Central memory CD8-positive, alpha-beta T cell (primary cell): ENCODE data around the gene LRIT3.
A peak's percentile ranks its signal among the peaks of the same experiment; 100 is the strongest.
"Not testable (repeated sequence)": the region's sequence is repeated elsewhere in the genome, so short reads cannot be mapped to it uniquely, and the experiment has no call there.

ENCODE experiments used
- ATAC-seq: fragments of 150-1000 bp; cut with Tn5 transposase; replicated peaks from 2 replicates; pipeline ENCODE4 v1.10.0; 2022; ENCODE audit warnings: mild to moderate bottlenecking, moderate FRiP score, moderate number of reproducible peaks; ENCODE audit not compliant: poor library complexity, severe bottlenecking; ENCODE audit errors: extremely low read depth
- DNase-seq, 2 donors: peaks; one replicate each; pipeline ENCODE4 v3.0.0; 2021; ENCODE audit warnings: low spot score in 2 of 2
- H3K27ac Mint-ChIP-seq: one replicate; pipeline ENCODE4 v1.8.0; 2022; ENCODE audit warnings: low read depth, mild to moderate bottlenecking, moderate library complexity, mixed read lengths
- H3K27me3 Mint-ChIP-seq: one replicate; pipeline ENCODE4 v1.8.0; 2022; ENCODE audit warnings: mixed read lengths
- H3K36me3 Mint-ChIP-seq: one replicate; pipeline ENCODE4 v1.8.0; 2022; ENCODE audit warnings: mild to moderate bottlenecking, moderate library complexity, mixed read lengths; ENCODE audit not compliant: insufficient read depth
- H3K4me1 Mint-ChIP-seq: one replicate; pipeline ENCODE4 v1.8.0; 2022; ENCODE audit warnings: mixed read lengths
- H3K4me3 Mint-ChIP-seq: one replicate; pipeline ENCODE4 v1.8.0; 2022; ENCODE audit warnings: mild to moderate bottlenecking, moderate library complexity, mixed read lengths
- H3K9me3 Mint-ChIP-seq: one replicate; pipeline ENCODE4 v1.8.0; 2022; ENCODE audit warnings: mixed read lengths

The LRIT3 gene

GRCh38 chr4:109818268-109818667 is 29.6 kb upstream of the LRIT3 start:
- H3K27ac Mint-ChIP-seq, result peak overlapping the region; percentile 69
- H3K27me3 Mint-ChIP-seq, result no peaks in the 10 kb centered on the region
- peaks cover 51% of the 10 kb centered on the region for H3K4me1 Mint-ChIP-seq
- no peaks in the 10 kb centered on the region for H3K9me3 Mint-ChIP-seq
- no peak overlapping the region for H3K4me3 Mint-ChIP-seq
- no peak for DNase-seq
- H3K36me3 Mint-ChIP-seq, result peaks cover 39% of the 10 kb centered on the region
- ATAC-seq, result no peak

DNA sequence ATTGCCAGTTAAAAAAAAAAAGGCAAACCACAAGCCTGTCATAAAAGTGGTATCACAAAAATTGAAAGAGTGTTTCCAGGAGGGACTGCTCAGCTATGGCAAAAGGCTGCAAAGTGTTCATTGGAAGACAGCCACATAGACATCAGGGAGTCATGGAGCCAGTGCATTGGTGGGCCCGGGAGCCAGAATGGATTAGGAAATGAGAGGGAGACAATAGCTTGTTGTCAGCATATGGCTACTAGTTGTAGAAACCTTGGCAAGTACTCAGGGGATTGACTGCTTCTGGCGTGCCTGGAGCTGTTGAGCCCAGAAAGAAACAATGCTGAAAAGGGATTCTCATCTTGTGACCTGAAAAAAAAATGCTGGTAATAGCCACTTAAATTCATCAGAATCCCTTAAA is 27.3 kb upstream of the LRIT3 start:
- ATAC-seq (no peak), DNase-seq (no peak)
- Mint-ChIP-seq H3K9me3 (no peaks in the 10 kb centered on the region), H3K36me3 (peaks cover 43% of the 10 kb centered on the region), H3K4me3 (no peak overlapping the region), H3K27ac (peak overlapping the region; percentile 32), H3K4me1 (peaks cover 43% of the 10 kb centered on the region), H3K27me3 (no peaks in the 10 kb centered on the region)

GRCh38 chr4:109821185-109821584 is 26.7 kb upstream of the LRIT3 start:
- H3K4me3 Mint-ChIP-seq, result no peak overlapping the region
- no peaks in the 10 kb centered on the region for H3K27me3 Mint-ChIP-seq
- ATAC-seq (no peak), DNase-seq (no peak)
- H3K4me1 Mint-ChIP-seq, result peaks cover 36% of the 10 kb centered on the region
- peak overlapping the region; percentile 26 for H3K27ac Mint-ChIP-seq
- no peaks in the 10 kb centered on the region for H3K9me3 Mint-ChIP-seq
- peaks cover 37% of the 10 kb centered on the region for H3K36me3 Mint-ChIP-seq

DNA sequence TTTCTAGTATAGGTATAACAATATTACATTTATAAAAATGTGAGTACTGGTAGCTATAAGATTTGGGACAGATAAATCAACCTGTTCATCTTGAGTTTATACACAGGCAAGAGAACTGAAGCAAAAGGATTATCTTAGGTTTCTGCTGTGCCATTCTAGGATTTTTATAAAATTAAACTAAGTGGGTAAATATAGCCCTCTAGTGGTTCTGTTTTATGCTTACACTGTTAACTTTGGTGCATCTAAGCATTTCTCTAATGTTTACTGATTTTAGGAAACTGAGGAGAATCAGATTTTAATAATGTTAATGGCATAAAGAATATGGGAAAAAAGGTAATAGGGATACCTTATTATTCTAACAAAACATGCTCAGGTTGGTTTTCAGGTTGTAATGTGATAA is 21.2 kb upstream of the LRIT3 start:
- ATAC-seq, result no peak
- no peak overlapping the region for H3K4me3 Mint-ChIP-seq
- no peak for DNase-seq

GRCh38 chr4:109827672-109828071 is 20.2 kb upstream of the LRIT3 start, which contains the start of gene RRH:
RRH (plus strand) TSS chr4:109827972; CDS start chr4:109828028, 56 bp downstream.
- DNase-seq (no peak), ATAC-seq (no peak)
- Mint-ChIP-seq H3K27me3 (no peaks in the 10 kb centered on the region), H3K9me3 (no peaks in the 10 kb centered on the region), H3K4me1 (peaks cover 5% of the 10 kb centered on the region), H3K4me3 (no peak within 1 kb of the TSS), H3K36me3 (peaks cover 11% of the 10 kb centered on the region), H3K27ac (no peak within 1 kb of the TSS)

More for the DNA sequence above, 21.2 kb upstream of the LRIT3 start:
- Mint-ChIP-seq H3K9me3 (no peaks in the 10 kb centered on the region), H3K4me1 (peaks cover 5% of the 10 kb centered on the region), H3K27me3 (no peaks in the 10 kb centered on the region), H3K36me3 (peaks cover 15% of the 10 kb centered on the region), H3K27ac (no peak overlapping the region)

- ATAC-seq, result no peak
- no peaks in the 10 kb centered on the region for H3K36me3 Mint-ChIP-seq
Observed at GRCh38 chr4:109833756-109834155, 14.2 kb upstream of the LRIT3 start.

GRCh38 chr4:109836985-109837384 is 10.9 kb upstream of the LRIT3 start:
- Mint-ChIP-seq H3K9me3 (no peaks in the 10 kb centered on the region), H3K27me3 (no peaks in the 10 kb centered on the region), H3K4me3 (no peak overlapping the region), H3K36me3 (no peaks in the 10 kb centered on the region), H3K27ac (no peak overlapping the region), H3K4me1 (no peaks in the 10 kb centered on the region)
- no peak for ATAC-seq
- DNase-seq, result no peak

More at GRCh38 chr4:109833756-109834155, 14.2 kb upstream of the LRIT3 start:
- no peak for DNase-seq
- H3K4me3 Mint-ChIP-seq, result no peak overlapping the region
- no peak overlapping the region for H3K27ac Mint-ChIP-seq
- no peaks in the 10 kb centered on the region for H3K27me3 Mint-ChIP-seq
- no peaks in the 10 kb centered on the region for H3K9me3 Mint-ChIP-seq
- H3K4me1 Mint-ChIP-seq, result no peaks in the 10 kb centered on the region

GRCh38 chr4:109846395-109847098 is 1.4 kb upstream of the LRIT3 start:
- no peak overlapping the region for H3K4me3 Mint-ChIP-seq
- H3K9me3 Mint-ChIP-seq, result no peaks in the 10 kb centered on the region
- peaks cover 9% of the 10 kb centered on the region for H3K27me3 Mint-ChIP-seq
- H3K36me3 Mint-ChIP-seq, result no peaks in the 10 kb centered on the region
- no peak for ATAC-seq
- H3K4me1 Mint-ChIP-seq, result no peaks in the 10 kb centered on the region
- no peak overlapping the region for H3K27ac Mint-ChIP-seq
- DNase-seq, result no peak

DNA sequence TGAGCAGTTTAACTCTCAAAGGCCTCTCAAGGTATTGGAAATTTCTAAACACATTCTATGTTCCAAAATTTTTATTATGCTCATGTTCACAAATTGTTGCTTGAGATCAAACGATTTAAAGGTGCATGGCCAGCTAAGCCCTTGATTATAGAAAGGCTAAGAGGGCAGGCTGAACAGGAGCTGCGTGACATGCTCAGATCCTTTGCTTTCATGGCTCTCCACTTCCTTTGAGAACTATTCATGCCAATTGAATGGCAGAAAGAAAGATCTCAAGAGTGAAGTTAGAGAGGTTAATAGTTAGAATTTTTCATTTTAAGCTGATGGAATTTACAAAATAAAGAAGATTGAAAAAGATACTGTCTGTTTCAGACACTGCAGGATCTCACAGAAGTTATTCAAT is 594 bp downstream of the LRIT3 start:
- ATAC-seq (no peak), DNase-seq (no peak)
- Mint-ChIP-seq H3K27me3 (peaks cover 9% of the 10 kb centered on the region), H3K36me3 (no peaks in the 10 kb centered on the region), H3K4me1 (no peaks in the 10 kb centered on the region), H3K27ac (no peak overlapping the region), H3K4me3 (no peak overlapping the region), H3K9me3 (no peaks in the 10 kb centered on the region)

- H3K4me3 Mint-ChIP-seq, result no peak overlapping the region
- H3K4me1 Mint-ChIP-seq, result no peaks in the 10 kb centered on the region
- peaks cover 9% of the 10 kb centered on the region for H3K27me3 Mint-ChIP-seq
- H3K27ac Mint-ChIP-seq, result no peak overlapping the region
- no peaks in the 10 kb centered on the region for H3K36me3 Mint-ChIP-seq
- DNase-seq (no peak), ATAC-seq (no peak)
- no peaks in the 10 kb centered on the region for H3K9me3 Mint-ChIP-seq
Observed at GRCh38 chr4:109850601-109851000, 2.7 kb downstream of the LRIT3 start.

DNA sequence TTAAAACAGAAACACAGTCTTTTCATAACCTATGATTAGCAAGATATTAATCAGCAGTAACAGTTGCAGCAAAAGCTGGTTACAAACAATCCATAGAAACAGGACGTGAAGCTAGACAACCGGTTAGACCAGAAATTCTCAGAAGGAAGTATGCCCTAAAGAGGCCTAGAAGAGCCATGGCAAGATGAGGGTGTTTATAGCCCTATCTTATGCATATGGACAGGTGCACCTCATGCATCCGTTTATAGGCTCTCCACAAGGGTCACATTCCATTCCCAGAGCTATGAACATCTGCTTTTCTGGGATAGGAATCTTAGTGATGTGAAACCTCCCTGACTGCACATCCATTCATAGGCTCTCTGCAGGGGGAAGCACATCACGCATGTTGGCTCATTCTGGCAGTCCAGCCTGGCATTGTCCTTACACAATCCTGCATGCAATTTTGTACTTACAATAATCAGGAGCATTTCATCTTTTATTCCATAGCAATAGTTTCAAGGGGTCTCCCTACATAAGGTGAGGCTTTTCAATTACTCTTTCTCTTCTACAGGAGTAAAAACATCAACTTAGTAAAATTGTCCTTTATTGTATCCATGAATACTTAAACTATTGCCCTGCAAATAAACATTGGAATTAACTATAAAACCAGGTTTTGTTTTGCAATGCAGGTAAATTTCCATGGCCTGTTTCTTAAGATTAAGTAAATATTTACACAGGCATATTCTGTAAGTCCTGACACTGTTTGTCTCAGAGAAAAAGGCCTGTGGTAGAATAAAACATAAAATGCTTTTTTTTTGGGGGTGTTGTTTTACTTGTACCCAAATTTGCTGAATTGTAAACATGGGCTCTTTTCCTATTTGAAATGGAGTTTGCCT is 11.8 kb downstream of the LRIT3 start:
- not testable (repeated sequence) for DNase-seq, H3K9me3 Mint-ChIP-seq, H3K4me1 Mint-ChIP-seq, H3K4me3 Mint-ChIP-seq, H3K27me3 Mint-ChIP-seq, H3K36me3 Mint-ChIP-seq, H3K27ac Mint-ChIP-seq, ATAC-seq

DNA sequence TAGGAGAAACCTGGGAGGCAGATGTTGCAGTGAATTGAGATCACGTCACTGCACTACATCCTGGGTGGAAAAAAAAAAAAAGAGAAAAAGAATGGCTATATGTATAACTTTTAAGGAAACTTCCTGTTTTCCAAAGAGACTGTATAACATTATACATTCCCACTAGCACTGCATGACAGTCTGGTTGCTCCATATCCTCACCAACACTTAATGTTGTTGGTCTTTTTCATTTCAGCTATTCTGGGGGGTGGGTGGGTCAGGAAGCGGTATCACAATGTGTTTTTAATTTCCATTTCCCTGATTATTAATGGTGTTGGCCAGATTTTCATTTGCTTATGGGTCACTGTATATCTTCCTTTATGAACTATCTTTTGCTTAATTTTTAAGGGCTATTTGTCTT is 13.4 kb downstream of the LRIT3 start:
- Mint-ChIP-seq H3K27ac (no peak overlapping the region), H3K9me3 (peaks cover 6% of the 10 kb centered on the region), H3K36me3 (no peaks in the 10 kb centered on the region), H3K4me3 (no peak overlapping the region), H3K4me1 (no peaks in the 10 kb centered on the region), H3K27me3 (no peaks in the 10 kb centered on the region)
- DNase-seq (no peak), ATAC-seq (no peak)
